ENCODE data around the gene NKD1.

- TF ChIP-seq POLR2A (IDR thresholded peaks at IDR 0.05), result no peak
- no peak for TF ChIP-seq CTCF (IDR thresholded peaks at IDR 0.05)
These were observed 7.9 kb downstream of the NKD1 start for GRCh38 chr16:50555952-50556673.
